Measurements from ENCODE around the gene ELP4.
"Not testable (repeated sequence)": the region's sequence is repeated elsewhere in the genome, so short reads cannot be mapped to it uniquely, and the experiment has no call there.

Gene ELP4

GRCh38 chr11:31711137-31711536, 201.6 kb downstream of the ELP4 start:
- DNase-seq (ENCODE audit: low read depth), result no peak

- DNase-seq (ENCODE audit: low read depth), result no peak
Observed at GRCh38 chr11:31712851-31713250, 203.3 kb downstream of the ELP4 start.

GRCh38 chr11:31714840-31715239, 205.3 kb downstream of the ELP4 start:
- no peak for DNase-seq (ENCODE audit: low read depth)

- DNase-seq (ENCODE audit: low read depth), result no peak
Observed at GRCh38 chr11:31720225-31720624, 210.7 kb downstream of the ELP4 start.

- DNase-seq (ENCODE audit: low read depth), result no peak
Observed at GRCh38 chr11:31720671-31721365, 211.3 kb downstream of the ELP4 start.

- no peak for DNase-seq (ENCODE audit: low read depth)
Observed at GRCh38 chr11:31722754-31723153, 213.2 kb downstream of the ELP4 start.

- DNase-seq (ENCODE audit: low read depth), result no peak
Observed at GRCh38 chr11:31725176-31725575, 215.6 kb downstream of the ELP4 start.

GRCh38 chr11:31728432-31728831, 218.9 kb downstream of the ELP4 start:
- no peak for DNase-seq (ENCODE audit: low read depth)

- DNase-seq (ENCODE audit: low read depth), result no peak
Observed at GRCh38 chr11:31740131-31740530, 230.6 kb downstream of the ELP4 start.

GRCh38 chr11:31740731-31741368, 231.3 kb downstream of the ELP4 start:
- DNase-seq (ENCODE audit: low read depth), result not testable (repeated sequence)

- no peak for DNase-seq (ENCODE audit: low read depth)
Observed at GRCh38 chr11:31747581-31747980, 238.0 kb downstream of the ELP4 start.

- no peak for DNase-seq (ENCODE audit: low read depth)
Observed at GRCh38 chr11:31757260-31757835, 247.8 kb downstream of the ELP4 start.

- DNase-seq (ENCODE audit: low read depth), result no peak
Observed at GRCh38 chr11:31761636-31762035, 252.1 kb downstream of the ELP4 start.

GRCh38 chr11:31763296-31763695, 253.7 kb downstream of the ELP4 start:
- no peak for DNase-seq (ENCODE audit: low read depth)

- no peak for DNase-seq (ENCODE audit: low read depth)
Observed at GRCh38 chr11:31764261-31764660, 254.7 kb downstream of the ELP4 start.

GRCh38 chr11:31764766-31765165, 255.2 kb downstream of the ELP4 start:
- no peak for DNase-seq (ENCODE audit: low read depth)

- DNase-seq (ENCODE audit: low read depth), result no peak
Observed at GRCh38 chr11:31767066-31767465, 257.5 kb downstream of the ELP4 start.

GRCh38 chr11:31767685-31768084, 258.1 kb downstream of the ELP4 start:
- DNase-seq (ENCODE audit: low read depth), result no peak

- DNase-seq (ENCODE audit: low read depth), result no peak
Observed at GRCh38 chr11:31768749-31769640, 259.4 kb downstream of the ELP4 start.

- no peak for DNase-seq (ENCODE audit: low read depth)
Observed at GRCh38 chr11:31770011-31770700, 260.6 kb downstream of the ELP4 start.

GRCh38 chr11:31772412-31772811, 262.8 kb downstream of the ELP4 start:
- DNase-seq (ENCODE audit: low read depth), result no peak

GRCh38 chr11:31779374-31779791, 269.8 kb downstream of the ELP4 start:
- no peak for DNase-seq (ENCODE audit: low read depth)

Measured in stimulated activated CD4-positive, alpha-beta T cell treated with anti-CD3 and anti-CD28 coated beads, Interleukin-2, amount 100 ng/mL, for 4 hours (primary cell).